ENCODE results near the gene VAV1. TPM values are rescaled to one million over a fixed set of nuclear protein-coding genes. Genes with fewer than 3 reads are reported as not detected.

Gene VAV1
- total and polyA plus RNA-seq, 2 donors (not counting 3 experiments of a cell fraction or from before 2014, with no cell fraction given), result not detected

- no peaks in the 10 kb centered on the region for H3K4me1 ChIP-seq (ENCODE audit: control insufficient read depth, extremely low read depth, insufficient read depth, low read length)
- no TSS peak for BruUV-seq (replicated peaks)
- DNase-seq (ENCODE audit: low read depth, low spot score) (no peak), FAIRE-seq (no peak)
- POLR2A ChIA-PET, result no interaction called here
- no peaks in the 10 kb centered on the region for H3K79me2 ChIP-seq (ENCODE audit: control insufficient read depth, insufficient read depth, low read length)
- no peaks in the 10 kb centered on the region for H4K20me1 ChIP-seq (replicated peaks; ENCODE audit: control insufficient read depth, extremely low read depth, insufficient read depth, low read length)
- H3K9me3 ChIP-seq (replicated peaks; ENCODE audit: control insufficient read depth, insufficient read depth, low read length), result no peaks in the 10 kb centered on the region
- no peaks in the 10 kb centered on the region for H3K36me3 ChIP-seq (ENCODE audit: control insufficient read depth in 2 of 2, extremely low read depth in 1 of 2, insufficient read depth in 2 of 2, low read length in 2 of 2)
- intact Hi-C loops (cut with micrococcal nuclease) (no loop called here), dilution Hi-C loops (cut with MboI; ENCODE audit: extremely low pct_ligation_motif_present, low sequenced_read_pairs) (no loop called here)
- no peak overlapping the region for H3K4me3 ChIP-seq (replicated peaks in 1 of 3; ENCODE audit: insufficient read depth in 1 of 3, low read depth in 1 of 3, low read length in 3 of 3)
- no peak overlapping the region for H3K4me2 ChIP-seq (ENCODE audit: insufficient read depth, low read length)
- no peak overlapping the region for H2AFZ ChIP-seq (ENCODE audit: low read depth, low read length)
- CTCF ChIA-PET, result interaction anchor here (0.6 to 1.4 kb wide), 3 partner anchors 15 to 79 kb away, joined by 3 read pairs; no protein-coding TSS in a partner anchor
- no peaks in the 10 kb centered on the region for H3K9me1 ChIP-seq (replicated peaks; ENCODE audit: control insufficient read depth, extremely low read depth, insufficient read depth, low read length)
- H3K27me3 ChIP-seq (ENCODE audit: control insufficient read depth in 2 of 2, insufficient read depth in 2 of 2, low read length in 2 of 2), result no peaks in the 10 kb centered on the region
- H3K9ac ChIP-seq (replicated peaks; ENCODE audit: extremely low read depth, insufficient read depth, low read length), result no peak overlapping the region
- TF ChIP-seq CTCF (IDR thresholded peaks at IDR 0.05; ENCODE audit: extremely low read depth in 1 of 2, insufficient read depth in 1 of 2, low read depth in 1 of 2, low read length in 2 of 2) (no peak), JUN (IDR thresholded peaks at IDR 0.05; ENCODE audit: borderline replicate concordance, insufficient read depth, insufficient read length, low read depth) (no peak), POLR2A (IDR thresholded peaks at IDR 0.05; ENCODE audit: low read depth, low read length) (no peak), EZH2 (IDR thresholded peaks at IDR 0.05; ENCODE audit: borderline replicate concordance, low read depth, low read length, severe bottlenecking) (no peak), POLR2AphosphoS5 (IDR thresholded peaks at IDR 0.05; ENCODE audit: insufficient read depth, low read depth, low read length) (no peak), FOS (IDR thresholded peaks at IDR 0.05; ENCODE audit: borderline replicate concordance, insufficient read depth, low read length) (no peak), MYC (IDR thresholded peaks at IDR 0.05; ENCODE audit: low read depth, low read length) (no peak), GATA2 (IDR thresholded peaks at IDR 0.05; ENCODE audit: insufficient read depth, insufficient read length, low read depth, low read length) (no peak)
- no peak overlapping the region for H3K27ac ChIP-seq (ENCODE audit: insufficient read depth, low read depth, low read length)
Observed at GRCh38 chr19:6848986-6849385, 76.5 kb downstream of the VAV1 start.
